Activated naive CD4-positive, alpha-beta T cell treated with anti-CD3 and anti-CD28 coated beads, Interleukin-2, amount 50 U/mL, for 24 hours (primary cell): ENCODE results near the gene ST3GAL3.
A peak's percentile ranks its signal among the peaks of the same experiment; 100 is the strongest.
"Not testable (repeated sequence)": the region's sequence is repeated elsewhere in the genome, so short reads cannot be mapped to it uniquely, and the experiment has no call there.

Source experiments
- H3K27ac Mint-ChIP-seq: one replicate; pipeline ENCODE4 v1.8.0; 2021; ENCODE audit warnings: mild to moderate bottlenecking, mixed read lengths
- H3K27me3 Mint-ChIP-seq: one replicate; pipeline ENCODE4 v1.8.0; 2021; ENCODE audit warnings: mixed read lengths
- H3K36me3 Mint-ChIP-seq: one replicate; pipeline ENCODE4 v1.8.0; 2021; ENCODE audit warnings: mixed read lengths
- H3K4me1 Mint-ChIP-seq: one replicate; pipeline ENCODE4 v1.8.0; 2021; ENCODE audit warnings: mixed read lengths
- H3K4me3 Mint-ChIP-seq: one replicate; pipeline ENCODE4 v1.8.0; 2021; ENCODE audit warnings: mild to moderate bottlenecking, mixed read lengths
- H3K9me3 Mint-ChIP-seq: one replicate; pipeline ENCODE4 v1.8.0; 2021; ENCODE audit warnings: mixed read lengths

ST3GAL3 gene

GRCh38 chr1:43719063-43719462 lies 11.7 kb downstream of the ST3GAL3 start:
- Mint-ChIP-seq H3K4me1 (peaks cover 7% of the 10 kb centered on the region), H3K36me3 (peaks cover 2% of the 10 kb centered on the region), H3K9me3 (no peaks in the 10 kb centered on the region), H3K27ac (no peak overlapping the region), H3K27me3 (no peaks in the 10 kb centered on the region), H3K4me3 (no peak overlapping the region)

- not testable (repeated sequence) for H3K27ac Mint-ChIP-seq, H3K4me3 Mint-ChIP-seq, H3K4me1 Mint-ChIP-seq, H3K36me3 Mint-ChIP-seq, H3K9me3 Mint-ChIP-seq, H3K27me3 Mint-ChIP-seq
Observed at GRCh38 chr1:43719670-43720419, 12.5 kb downstream of the ST3GAL3 start.

- no peaks in the 10 kb centered on the region for H3K27me3 Mint-ChIP-seq
- H3K4me1 Mint-ChIP-seq = no peaks in the 10 kb centered on the region
- peaks cover 2% of the 10 kb centered on the region for H3K36me3 Mint-ChIP-seq
- H3K9me3 Mint-ChIP-seq = no peaks in the 10 kb centered on the region
- no peak overlapping the region for H3K27ac Mint-ChIP-seq
- no peak overlapping the region for H3K4me3 Mint-ChIP-seq
Observed at GRCh38 chr1:43722810-43723209, 15.5 kb downstream of the ST3GAL3 start.

- no peak overlapping the region for H3K27ac Mint-ChIP-seq
- H3K9me3 Mint-ChIP-seq = no peaks in the 10 kb centered on the region
- H3K27me3 Mint-ChIP-seq = no peaks in the 10 kb centered on the region
- no peak overlapping the region for H3K4me3 Mint-ChIP-seq
- peaks cover 3% of the 10 kb centered on the region for H3K36me3 Mint-ChIP-seq
- H3K4me1 Mint-ChIP-seq = peaks cover 6% of the 10 kb centered on the region
Observed at GRCh38 chr1:43729816-43730463, 22.6 kb downstream of the ST3GAL3 start.

- no peak overlapping the region for H3K4me3 Mint-ChIP-seq
- H3K4me1 Mint-ChIP-seq = peaks cover 6% of the 10 kb centered on the region
- no peaks in the 10 kb centered on the region for H3K9me3 Mint-ChIP-seq
- H3K36me3 Mint-ChIP-seq = peaks cover 8% of the 10 kb centered on the region
- H3K27ac Mint-ChIP-seq = no peak overlapping the region
- H3K27me3 Mint-ChIP-seq = no peaks in the 10 kb centered on the region
Observed at GRCh38 chr1:43731867-43732531, 24.7 kb downstream of the ST3GAL3 start.

GRCh38 chr1:43736819-43737218 lies 29.5 kb downstream of the ST3GAL3 start:
- H3K9me3 Mint-ChIP-seq = no peaks in the 10 kb centered on the region
- no peak overlapping the region for H3K4me3 Mint-ChIP-seq
- no peak overlapping the region for H3K27ac Mint-ChIP-seq
- H3K4me1 Mint-ChIP-seq = peaks cover 6% of the 10 kb centered on the region
- peaks cover 8% of the 10 kb centered on the region for H3K36me3 Mint-ChIP-seq
- H3K27me3 Mint-ChIP-seq = no peaks in the 10 kb centered on the region

GRCh38 chr1:43742026-43742425 lies 34.7 kb downstream of the ST3GAL3 start:
- no peaks in the 10 kb centered on the region for H3K9me3 Mint-ChIP-seq
- peaks cover 9% of the 10 kb centered on the region for H3K36me3 Mint-ChIP-seq
- no peak overlapping the region for H3K27ac Mint-ChIP-seq
- H3K27me3 Mint-ChIP-seq = no peaks in the 10 kb centered on the region
- H3K4me3 Mint-ChIP-seq = no peak overlapping the region
- H3K4me1 Mint-ChIP-seq = no peaks in the 10 kb centered on the region

- Mint-ChIP-seq H3K4me1 (no peaks in the 10 kb centered on the region), H3K27ac (no peak overlapping the region), H3K36me3 (peaks cover 7% of the 10 kb centered on the region), H3K9me3 (no peaks in the 10 kb centered on the region), H3K27me3 (no peaks in the 10 kb centered on the region), H3K4me3 (no peak overlapping the region)
Observed at GRCh38 chr1:43743206-43743605, 35.9 kb downstream of the ST3GAL3 start.

- Mint-ChIP-seq H3K4me1 (no peaks in the 10 kb centered on the region), H3K4me3 (no peak overlapping the region), H3K36me3 (peaks cover 11% of the 10 kb centered on the region), H3K27me3 (no peaks in the 10 kb centered on the region), H3K27ac (no peak overlapping the region), H3K9me3 (no peaks in the 10 kb centered on the region)
Observed at GRCh38 chr1:43747736-43748135, 40.4 kb downstream of the ST3GAL3 start.

GRCh38 chr1:43750083-43750482 lies 42.7 kb downstream of the ST3GAL3 start:
- H3K9me3 Mint-ChIP-seq = no peaks in the 10 kb centered on the region
- H3K4me3 Mint-ChIP-seq = no peak overlapping the region
- no peak overlapping the region for H3K27ac Mint-ChIP-seq
- peaks cover 9% of the 10 kb centered on the region for H3K36me3 Mint-ChIP-seq
- no peaks in the 10 kb centered on the region for H3K4me1 Mint-ChIP-seq
- H3K27me3 Mint-ChIP-seq = no peaks in the 10 kb centered on the region

GRCh38 chr1:43753422-43753821 lies 46.1 kb downstream of the ST3GAL3 start:
- H3K36me3 Mint-ChIP-seq = peaks cover 8% of the 10 kb centered on the region

GRCh38 chr1:43754892-43755291 lies 47.6 kb downstream of the ST3GAL3 start:
- H3K4me3 Mint-ChIP-seq = no peak overlapping the region
- H3K27me3 Mint-ChIP-seq = no peaks in the 10 kb centered on the region
- no peaks in the 10 kb centered on the region for H3K9me3 Mint-ChIP-seq
- H3K27ac Mint-ChIP-seq = no peak overlapping the region
- peaks cover 6% of the 10 kb centered on the region for H3K36me3 Mint-ChIP-seq
- no peaks in the 10 kb centered on the region for H3K4me1 Mint-ChIP-seq

More at GRCh38 chr1:43753422-43753821, 46.1 kb downstream of the ST3GAL3 start:
- Mint-ChIP-seq H3K4me3 (no peak overlapping the region), H3K9me3 (no peaks in the 10 kb centered on the region), H3K4me1 (no peaks in the 10 kb centered on the region), H3K27me3 (no peaks in the 10 kb centered on the region), H3K27ac (peak overlapping the region; percentile 32)

- Mint-ChIP-seq H3K36me3 (peaks cover 4% of the 10 kb centered on the region), H3K9me3 (no peaks in the 10 kb centered on the region), H3K27me3 (no peaks in the 10 kb centered on the region), H3K27ac (no peak overlapping the region), H3K4me3 (no peak overlapping the region), H3K4me1 (no peaks in the 10 kb centered on the region)
Observed at GRCh38 chr1:43757343-43758053, 50.2 kb downstream of the ST3GAL3 start.

- peaks cover 6% of the 10 kb centered on the region for H3K4me1 Mint-ChIP-seq
- no peak overlapping the region for H3K27ac Mint-ChIP-seq
- no peaks in the 10 kb centered on the region for H3K9me3 Mint-ChIP-seq
- H3K4me3 Mint-ChIP-seq = no peak overlapping the region
- H3K27me3 Mint-ChIP-seq = no peaks in the 10 kb centered on the region
- peaks cover 2% of the 10 kb centered on the region for H3K36me3 Mint-ChIP-seq
Observed at GRCh38 chr1:43760745-43761317, 53.5 kb downstream of the ST3GAL3 start.

GRCh38 chr1:43763497-43763973 lies 56.2 kb downstream of the ST3GAL3 start:
- Mint-ChIP-seq H3K36me3 (no peaks in the 10 kb centered on the region), H3K4me3 (no peak overlapping the region), H3K9me3 (no peaks in the 10 kb centered on the region), H3K4me1 (peaks cover 6% of the 10 kb centered on the region), H3K27me3 (no peaks in the 10 kb centered on the region), H3K27ac (no peak overlapping the region)
